Measurements from ENCODE around the gene PSMD11.

DNA sequence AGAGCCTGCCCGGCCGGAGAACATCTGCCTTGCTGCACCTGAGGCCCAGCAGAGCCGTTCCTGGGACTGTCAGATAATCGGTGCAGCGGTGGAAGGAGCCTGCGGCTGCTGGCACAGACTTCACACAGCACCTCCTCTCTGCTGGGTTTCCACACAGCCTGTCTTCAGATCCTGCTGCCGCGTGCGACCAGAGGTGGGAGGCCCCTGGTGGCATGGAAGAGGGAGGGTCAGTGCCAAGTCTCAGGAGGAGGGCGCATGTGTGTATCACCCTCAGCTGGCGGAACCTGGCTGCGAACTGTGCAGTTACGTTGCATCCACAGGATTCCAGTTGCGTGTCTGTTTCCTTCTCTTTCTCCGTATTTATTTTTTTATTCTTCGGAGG is 45.8 kb downstream of the PSMD11 start:
- TF ChIP-seq, protein P1, sequence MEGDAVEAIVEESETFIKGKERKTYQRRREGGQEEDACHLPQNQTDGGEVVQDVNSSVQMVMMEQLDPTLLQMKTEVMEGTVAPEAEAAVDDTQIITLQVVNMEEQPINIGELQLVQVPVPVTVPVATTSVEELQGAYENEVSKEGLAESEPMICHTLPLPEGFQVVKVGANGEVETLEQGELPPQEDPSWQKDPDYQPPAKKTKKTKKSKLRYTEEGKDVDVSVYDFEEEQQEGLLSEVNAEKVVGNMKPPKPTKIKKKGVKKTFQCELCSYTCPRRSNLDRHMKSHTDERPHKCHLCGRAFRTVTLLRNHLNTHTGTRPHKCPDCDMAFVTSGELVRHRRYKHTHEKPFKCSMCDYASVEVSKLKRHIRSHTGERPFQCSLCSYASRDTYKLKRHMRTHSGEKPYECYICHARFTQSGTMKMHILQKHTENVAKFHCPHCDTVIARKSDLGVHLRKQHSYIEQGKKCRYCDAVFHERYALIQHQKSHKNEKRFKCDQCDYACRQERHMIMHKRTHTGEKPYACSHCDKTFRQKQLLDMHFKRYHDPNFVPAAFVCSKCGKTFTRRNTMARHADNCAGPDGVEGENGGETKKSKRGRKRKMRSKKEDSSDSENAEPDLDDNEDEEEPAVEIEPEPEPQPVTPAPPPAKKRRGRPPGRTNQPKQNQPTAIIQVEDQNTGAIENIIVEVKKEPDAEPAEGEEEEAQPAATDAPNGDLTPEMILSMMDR (IDR thresholded peaks at IDR 0.05), result no peak
- no peak for TF ChIP-seq POLR2A (IDR thresholded peaks at IDR 0.05)

All from adrenal gland (tissue), 5 donors.